Stimulated activated CD8-positive, alpha-beta memory T cell treated with anti-CD3 and anti-CD28 coated beads, Interleukin-12 subunit alpha, Interleukin-12 subunit beta, amount 100 ng/mL, for 4 hours (primary cell): ENCODE results near the gene SLCO6A1.

Experiments used
- DNase-seq: peaks from one replicate; pipeline ENCODE4 v3.0.0-alpha.2; 2020; ENCODE audit warnings: low read depth

SLCO6A1 gene

GRCh38 chr5:102450313-102450990 is 48.3 kb downstream of the SLCO6A1 start:
- no peak for DNase-seq

GRCh38 chr5:102433473-102433872 is 65.3 kb downstream of the SLCO6A1 start:
- no peak for DNase-seq

- DNase-seq: no peak
Observed at GRCh38 chr5:102421647-102422046, 77.2 kb downstream of the SLCO6A1 start.

GRCh38 chr5:102418531-102418930 is 80.3 kb downstream of the SLCO6A1 start:
- no peak for DNase-seq

- DNase-seq: no peak
Observed at GRCh38 chr5:102414448-102414847, 84.4 kb downstream of the SLCO6A1 start.

GRCh38 chr5:102388235-102388634 is 110.6 kb downstream of the SLCO6A1 start:
- no peak for DNase-seq

GRCh38 chr5:102385365-102385764 is 113.4 kb downstream of the SLCO6A1 start:
- no peak for DNase-seq

- no peak for DNase-seq
Observed at GRCh38 chr5:102380174-102380573, 118.6 kb downstream of the SLCO6A1 start.

GRCh38 chr5:102375876-102376275 is 122.9 kb downstream of the SLCO6A1 start:
- DNase-seq: no peak

GRCh38 chr5:102375272-102375671 is 123.5 kb downstream of the SLCO6A1 start:
- DNase-seq: no peak

- no peak for DNase-seq
Observed at GRCh38 chr5:102368392-102368791, 130.4 kb downstream of the SLCO6A1 start.

GRCh38 chr5:102341681-102342288 is 157.0 kb downstream of the SLCO6A1 start:
- DNase-seq: no peak

GRCh38 chr5:102324714-102325113 is 174.1 kb downstream of the SLCO6A1 start:
- DNase-seq: no peak
